T-helper 1 cell treated with Interleukin-12 subunit alpha and Interleukin-12 subunit beta and Interleukin-4 antibody, amounts not matched to agents 30 μg/mL and 1 μg/mL, for 36 hours (primary cell): Measurements from ENCODE around the gene PTGDS.
A peak's percentile ranks its signal among the peaks of the same experiment; 100 is the strongest.

Experiments used
- H3K27ac Mint-ChIP-seq: one replicate; pipeline ENCODE4 v1.8.0; 2021; ENCODE audit warnings: mild to moderate bottlenecking, mixed read lengths
- H3K27me3 Mint-ChIP-seq: one replicate; pipeline ENCODE4 v1.8.0; 2021; ENCODE audit warnings: low read depth, mixed read lengths
- H3K36me3 Mint-ChIP-seq: one replicate; pipeline ENCODE4 v1.8.0; 2021; ENCODE audit warnings: low read depth, mixed read lengths
- H3K4me1 Mint-ChIP-seq: one replicate; pipeline ENCODE4 v1.8.0; 2021; ENCODE audit warnings: low read depth, mixed read lengths
- H3K4me3 Mint-ChIP-seq: one replicate; pipeline ENCODE4 v1.8.0; 2021; ENCODE audit warnings: mild to moderate bottlenecking, moderate library complexity, mixed read lengths
- H3K9me3 Mint-ChIP-seq: one replicate; pipeline ENCODE4 v1.8.0; 2021; ENCODE audit warnings: mixed read lengths

Gene PTGDS

GRCh38 chr9:136982232-136983051 lies 5.1 kb downstream of the PTGDS start, which contains the start of gene LCNL1:
TSS of gene LCNL1 (plus strand) at chr9:136982993. CDS start at chr9:136983587, 594 bp downstream.
- H3K27ac Mint-ChIP-seq: no peak within 1 kb of the TSS

GRCh38 chr9:136983167-136983566 lies 5.9 kb downstream of the PTGDS start:
- H3K27ac Mint-ChIP-seq: no peak overlapping the region
- H3K27me3 Mint-ChIP-seq: peaks cover 28% of the 10 kb centered on the region
- H3K4me1 Mint-ChIP-seq: no peaks in the 10 kb centered on the region
- H3K9me3 Mint-ChIP-seq: no peaks in the 10 kb centered on the region
- no peak overlapping the region for H3K4me3 Mint-ChIP-seq
- no peaks in the 10 kb centered on the region for H3K36me3 Mint-ChIP-seq

More at GRCh38 chr9:136982232-136983051, 5.1 kb downstream of the PTGDS start, which contains the start of gene LCNL1:
- H3K4me1 Mint-ChIP-seq: no peaks in the 10 kb centered on the region
- no peaks in the 10 kb centered on the region for H3K36me3 Mint-ChIP-seq
- no peaks in the 10 kb centered on the region for H3K9me3 Mint-ChIP-seq
- H3K4me3 Mint-ChIP-seq: no peak within 1 kb of the TSS
- peaks cover 21% of the 10 kb centered on the region for H3K27me3 Mint-ChIP-seq

- peaks cover 31% of the 10 kb centered on the region for H3K27me3 Mint-ChIP-seq
- no peaks in the 10 kb centered on the region for H3K36me3 Mint-ChIP-seq
- no peak overlapping the region for H3K27ac Mint-ChIP-seq
- H3K4me3 Mint-ChIP-seq: no peak overlapping the region
- no peaks in the 10 kb centered on the region for H3K9me3 Mint-ChIP-seq
- H3K4me1 Mint-ChIP-seq: no peaks in the 10 kb centered on the region
Measured at GRCh38 chr9:136983656-136984314, 6.5 kb downstream of the PTGDS start.

GRCh38 chr9:136984464-136985026 lies 7.2 kb downstream of the PTGDS start:
- H3K4me1 Mint-ChIP-seq: no peaks in the 10 kb centered on the region

GRCh38 chr9:136985027-136985602 lies 7.8 kb downstream of the PTGDS start:
- Mint-ChIP-seq H3K4me3 (no peak overlapping the region), H3K9me3 (no peaks in the 10 kb centered on the region), H3K36me3 (no peaks in the 10 kb centered on the region), H3K27ac (no peak overlapping the region), H3K4me1 (no peaks in the 10 kb centered on the region), H3K27me3 (peaks cover 44% of the 10 kb centered on the region)

More at GRCh38 chr9:136984464-136985026, 7.2 kb downstream of the PTGDS start:
- Mint-ChIP-seq H3K4me3 (no peak overlapping the region), H3K36me3 (no peaks in the 10 kb centered on the region), H3K27me3 (peaks cover 39% of the 10 kb centered on the region), H3K9me3 (no peaks in the 10 kb centered on the region), H3K27ac (no peak overlapping the region)

GRCh38 chr9:136985853-136986252 lies 8.5 kb downstream of the PTGDS start:
- H3K4me3 Mint-ChIP-seq: no peak overlapping the region
- H3K27ac Mint-ChIP-seq: no peak overlapping the region
- H3K27me3 Mint-ChIP-seq: peaks cover 43% of the 10 kb centered on the region
- H3K9me3 Mint-ChIP-seq: no peaks in the 10 kb centered on the region
- H3K4me1 Mint-ChIP-seq: peaks cover 2% of the 10 kb centered on the region
- H3K36me3 Mint-ChIP-seq: no peaks in the 10 kb centered on the region

- peaks cover 14% of the 10 kb centered on the region for H3K4me1 Mint-ChIP-seq
Measured at GRCh38 chr9:136988872-136989271, 11.6 kb downstream of the PTGDS start.

GRCh38 chr9:136990242-136990911 lies 13.1 kb downstream of the PTGDS start:
- peaks cover 9% of the 10 kb centered on the region for H3K36me3 Mint-ChIP-seq
- peaks cover 15% of the 10 kb centered on the region for H3K4me1 Mint-ChIP-seq
- peak overlapping the region; percentile 23 for H3K27ac Mint-ChIP-seq
- H3K27me3 Mint-ChIP-seq: peaks cover 37% of the 10 kb centered on the region
- peak overlapping the region; percentile 78 for H3K4me3 Mint-ChIP-seq
- no peaks in the 10 kb centered on the region for H3K9me3 Mint-ChIP-seq

More at GRCh38 chr9:136988872-136989271, 11.6 kb downstream of the PTGDS start:
- Mint-ChIP-seq H3K4me3 (no peak overlapping the region), H3K27ac (no peak overlapping the region), H3K36me3 (peaks cover 6% of the 10 kb centered on the region), H3K27me3 (peaks cover 40% of the 10 kb centered on the region), H3K9me3 (no peaks in the 10 kb centered on the region)

GRCh38 chr9:136991993-136992818 lies 14.9 kb downstream of the PTGDS start, which contains the start of gene PAXX:
TSS of gene PAXX (plus strand) at chr9:136992422. CDS start at chr9:136992444, 22 bp downstream.
- no peaks in the 10 kb centered on the region for H3K9me3 Mint-ChIP-seq
- H3K4me1 Mint-ChIP-seq: peaks cover 18% of the 10 kb centered on the region
- H3K4me3 Mint-ChIP-seq: peak within 1 kb of the TSS; percentile 84
- H3K27ac Mint-ChIP-seq: peak within 1 kb of the TSS; percentile 88
- H3K36me3 Mint-ChIP-seq: peaks cover 9% of the 10 kb centered on the region
- peaks cover 28% of the 10 kb centered on the region for H3K27me3 Mint-ChIP-seq

GRCh38 chr9:136992819-136993369 lies 15.6 kb downstream of the PTGDS start:
- peaks cover 23% of the 10 kb centered on the region for H3K4me1 Mint-ChIP-seq

GRCh38 chr9:136994180-136994887 lies 17.0 kb downstream of the PTGDS start:
- peak overlapping the region; percentile 84 for H3K4me3 Mint-ChIP-seq
- peaks cover 14% of the 10 kb centered on the region for H3K27me3 Mint-ChIP-seq
- no peaks in the 10 kb centered on the region for H3K9me3 Mint-ChIP-seq
- H3K4me1 Mint-ChIP-seq: peaks cover 27% of the 10 kb centered on the region
- H3K27ac Mint-ChIP-seq: no peak overlapping the region
- peaks cover 9% of the 10 kb centered on the region for H3K36me3 Mint-ChIP-seq

More at GRCh38 chr9:136992819-136993369, 15.6 kb downstream of the PTGDS start:
- peak overlapping the region; percentile 87 for H3K27ac Mint-ChIP-seq
- peak overlapping the region; percentile 84 for H3K4me3 Mint-ChIP-seq
- H3K27me3 Mint-ChIP-seq: peaks cover 26% of the 10 kb centered on the region
- H3K9me3 Mint-ChIP-seq: no peaks in the 10 kb centered on the region
- peaks cover 9% of the 10 kb centered on the region for H3K36me3 Mint-ChIP-seq

GRCh38 chr9:136994888-136995230 lies 17.6 kb downstream of the PTGDS start:
- H3K4me1 Mint-ChIP-seq: peaks cover 27% of the 10 kb centered on the region
- H3K4me3 Mint-ChIP-seq: no peak overlapping the region
- no peaks in the 10 kb centered on the region for H3K9me3 Mint-ChIP-seq
- H3K36me3 Mint-ChIP-seq: peaks cover 9% of the 10 kb centered on the region
- H3K27me3 Mint-ChIP-seq: peaks cover 9% of the 10 kb centered on the region
- no peak overlapping the region for H3K27ac Mint-ChIP-seq
